Right renal cortex interstitium (tissue), 3 donors: ENCODE data around the gene SCARB1. TPM values are rescaled to one million over a fixed set of nuclear protein-coding genes. Genes with fewer than 3 reads are reported as not detected.
A peak's percentile ranks its signal among the peaks of the same experiment; 100 is the strongest.

Experiments used
- DNase-seq, 3 donors: peaks; one replicate each; pipeline ENCODE4 v3.0.0-alpha.2; 2013; ENCODE audit warnings: low read depth in 3 of 3, low spot score in 2 of 3
- polyA plus RNA-seq, 3 donors: library from polyadenylated mRNA; unstranded; fragments of 120-200 nt; gene quantifications; one replicate each; pipeline ENCODE4 v1.2.1, GENCODE V29; 2013; ENCODE audit not compliant: insufficient read length in 3 of 3

The SCARB1 gene
- polyA plus RNA-seq, 3 donors, result 18.5 to 24.4 (median 21.1) TPM

GRCh38 chr12:124750149-124750656 lies 113.5 kb downstream of the SCARB1 start:
- no peak for DNase-seq

- DNase-seq, result no peak
These were observed 113.9 kb downstream of the SCARB1 start for GRCh38 chr12:124749725-124750124.

GRCh38 chr12:124747426-124748161 lies 116.1 kb downstream of the SCARB1 start:
- no peak for DNase-seq

- DNase-seq, result no peak
These were observed 116.8 kb downstream of the SCARB1 start for GRCh38 chr12:124746649-124747425.

GRCh38 chr12:124745891-124746570 lies 117.6 kb downstream of the SCARB1 start:
- DNase-seq, result peak; percentile 84 to 92 (median 86)

- no peak for DNase-seq
These were observed 118.2 kb downstream of the SCARB1 start for GRCh38 chr12:124745465-124745890.

- no peak for DNase-seq
These were observed 118.8 kb downstream of the SCARB1 start for GRCh38 chr12:124744659-124745464.

GRCh38 chr12:124744273-124744640 lies 119.4 kb downstream of the SCARB1 start:
- no peak for DNase-seq

GRCh38 chr12:124743479-124744272 lies 120.0 kb downstream of the SCARB1 start:
- no peak for DNase-seq

GRCh38 chr12:124742678-124743077 lies 121.0 kb downstream of the SCARB1 start:
- no peak for DNase-seq

- DNase-seq, result no peak
These were observed 121.6 kb downstream of the SCARB1 start for GRCh38 chr12:124742111-124742510.

- DNase-seq, result no peak
These were observed 122.5 kb downstream of the SCARB1 start for GRCh38 chr12:124741211-124741610.

- no peak for DNase-seq
These were observed 123.0 kb downstream of the SCARB1 start for GRCh38 chr12:124740691-124741137.

- no peak for DNase-seq
These were observed 123.6 kb downstream of the SCARB1 start for GRCh38 chr12:124739953-124740561.

- DNase-seq, result no peak
These were observed 124.8 kb downstream of the SCARB1 start for GRCh38 chr12:124738636-124739467.

GRCh38 chr12:124737772-124738635 lies 125.7 kb downstream of the SCARB1 start:
- no peak for DNase-seq

- no peak for DNase-seq
These were observed 126.6 kb downstream of the SCARB1 start for GRCh38 chr12:124737040-124737419.
